Measurements from ENCODE around the gene MOCOS. TPM values are rescaled to one million over a fixed set of nuclear protein-coding genes. Genes with fewer than 3 reads are reported as not detected.

MOCOS gene, protein sequence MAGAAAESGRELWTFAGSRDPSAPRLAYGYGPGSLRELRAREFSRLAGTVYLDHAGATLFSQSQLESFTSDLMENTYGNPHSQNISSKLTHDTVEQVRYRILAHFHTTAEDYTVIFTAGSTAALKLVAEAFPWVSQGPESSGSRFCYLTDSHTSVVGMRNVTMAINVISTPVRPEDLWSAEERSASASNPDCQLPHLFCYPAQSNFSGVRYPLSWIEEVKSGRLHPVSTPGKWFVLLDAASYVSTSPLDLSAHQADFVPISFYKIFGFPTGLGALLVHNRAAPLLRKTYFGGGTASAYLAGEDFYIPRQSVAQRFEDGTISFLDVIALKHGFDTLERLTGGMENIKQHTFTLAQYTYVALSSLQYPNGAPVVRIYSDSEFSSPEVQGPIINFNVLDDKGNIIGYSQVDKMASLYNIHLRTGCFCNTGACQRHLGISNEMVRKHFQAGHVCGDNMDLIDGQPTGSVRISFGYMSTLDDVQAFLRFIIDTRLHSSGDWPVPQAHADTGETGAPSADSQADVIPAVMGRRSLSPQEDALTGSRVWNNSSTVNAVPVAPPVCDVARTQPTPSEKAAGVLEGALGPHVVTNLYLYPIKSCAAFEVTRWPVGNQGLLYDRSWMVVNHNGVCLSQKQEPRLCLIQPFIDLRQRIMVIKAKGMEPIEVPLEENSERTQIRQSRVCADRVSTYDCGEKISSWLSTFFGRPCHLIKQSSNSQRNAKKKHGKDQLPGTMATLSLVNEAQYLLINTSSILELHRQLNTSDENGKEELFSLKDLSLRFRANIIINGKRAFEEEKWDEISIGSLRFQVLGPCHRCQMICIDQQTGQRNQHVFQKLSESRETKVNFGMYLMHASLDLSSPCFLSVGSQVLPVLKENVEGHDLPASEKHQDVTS
- 15.9 and 32.6 TPM in 2 replicates for total RNA-seq

DNA sequence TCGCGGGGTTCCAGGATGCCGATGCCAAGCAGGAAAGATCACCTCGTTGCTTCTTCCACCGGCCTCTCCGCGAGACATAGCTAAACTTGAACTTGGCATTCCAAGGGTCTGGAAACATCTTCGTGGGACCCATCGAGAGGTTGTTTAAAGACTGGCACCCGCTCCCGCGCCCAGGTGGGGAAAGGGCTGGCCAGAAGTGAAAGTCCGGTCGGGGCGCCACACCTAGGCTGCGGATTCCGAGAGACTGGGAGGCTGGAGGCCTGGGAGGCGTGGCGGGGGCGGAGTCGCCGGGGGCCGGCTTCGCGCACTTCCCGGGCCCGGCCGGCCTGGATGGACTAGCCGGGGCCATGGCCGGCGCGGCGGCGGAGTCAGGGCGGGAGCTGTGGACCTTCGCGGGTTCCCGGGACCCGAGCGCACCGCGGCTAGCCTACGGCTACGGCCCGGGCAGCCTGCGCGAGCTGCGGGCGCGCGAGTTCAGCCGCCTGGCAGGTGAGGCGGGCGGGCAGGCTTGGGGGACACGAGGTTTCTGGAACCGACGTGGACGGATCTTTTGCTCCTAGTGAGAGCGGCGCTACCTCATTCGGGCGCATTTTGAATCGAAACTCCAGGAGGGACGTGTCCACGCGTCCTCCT lies at the start of gene MOCOS:
Gene MOCOS (plus strand): TSS at position 305 of the 633 bp plus-strand sequence. CDS start 43 bp downstream, at position 348.

GRCh38 chr18:36297417-36298125 lies 110.3 kb downstream of the MOCOS start, which contains the start of gene FHOD3:
TSS of gene FHOD3 (plus strand) at chr18:36297713. CDS start at chr18:36297836, 123 bp downstream.

Other genes starting within 250 kb of the MOCOS start
- gene RPRD1A, start 119.9 kb upstream of the MOCOS start, total RNA-seq = 76.1 and 98.0 TPM in 2 replicates
- 177 and 191 TPM in 2 replicates for gene SLC39A6, start 58.2 kb upstream of the MOCOS start, total RNA-seq
- gene ELP2, start 57.6 kb upstream of the MOCOS start, total RNA-seq = 70.4 and 84.8 TPM in 2 replicates
- gene FHOD3, start 110.2 kb downstream of the MOCOS start, total RNA-seq = 14.7 and 20.5 TPM in 2 replicates

Measured in tracheal epithelial cell (primary cell).